ENCODE measurements around the gene COL19A1.

- TF ChIP-seq EZH2 (IDR thresholded peaks at IDR 0.05) (no peak), POLR2AphosphoS5 (IDR thresholded peaks at IDR 0.05; ENCODE audit: borderline replicate concordance, low read depth, low read length) (no peak), FOXP2 (optimal IDR thresholded peaks at IDR 0.05; ENCODE audit: control extremely low read depth, extremely low read length, insufficient read depth) (no peak)
Measured at GRCh38 chr6:69817358-69817757, 49.0 kb upstream of the COL19A1 start.
